ENCODE data around the gene CEP295NL.
"Not testable (repeated sequence)": the region's sequence is repeated elsewhere in the genome, so short reads cannot be mapped to it uniquely, and the experiment has no call there.

Gene CEP295NL

GRCh38 chr17:78878871-78879527 lies 24.0 kb downstream of the CEP295NL start:
- DNase-seq (ENCODE audit: extremely low spot score): no peak
- CTCF ChIA-PET: no interaction called here
- no peak for TF ChIP-seq ZNF384 (IDR thresholded peaks at IDR 0.05)
- no peak for TF ChIP-seq SP1 (IDR thresholded peaks at IDR 0.05)
- no peak for TF ChIP-seq ARNT (IDR thresholded peaks at IDR 0.05)
- TF ChIP-seq HDGF (IDR thresholded peaks at IDR 0.05; ENCODE audit: borderline replicate concordance): no peak
- TF ChIP-seq BHLHE40 (IDR thresholded peaks at IDR 0.05; ENCODE audit: borderline replicate concordance): no peak
- no peak for TF ChIP-seq NFRKB (IDR thresholded peaks at IDR 0.05)
- TF ChIP-seq FOXM1 (IDR thresholded peaks at IDR 0.05; ENCODE audit: borderline replicate concordance): no peak
- TF ChIP-seq SUZ12 (IDR thresholded peaks at IDR 0.05): no peak
- no peak for TF ChIP-seq PKNOX1 (IDR thresholded peaks at IDR 0.05)
- no peak for TF ChIP-seq FOXA1 (IDR thresholded peaks at IDR 0.05)
- TF ChIP-seq L3MBTL2 (conservative IDR thresholded peaks at IDR 0.05): no peak
- TF ChIP-seq LEF1 (IDR thresholded peaks at IDR 0.05; ENCODE audit: borderline replicate concordance): no peak
- POLR2A ChIA-PET: no interaction called here

GRCh38 chr17:78878261-78878660 lies 24.7 kb downstream of the CEP295NL start:
- TF ChIP-seq FOXK2 (IDR thresholded peaks at IDR 0.05): no peak
- no peak for TF ChIP-seq HDGF (IDR thresholded peaks at IDR 0.05; ENCODE audit: borderline replicate concordance)
- TF ChIP-seq NFRKB (IDR thresholded peaks at IDR 0.05): no peak
- no peak for TF ChIP-seq L3MBTL2 (conservative IDR thresholded peaks at IDR 0.05)
- no peak for TF ChIP-seq LEF1 (IDR thresholded peaks at IDR 0.05; ENCODE audit: borderline replicate concordance)
- TF ChIP-seq BHLHE40 (IDR thresholded peaks at IDR 0.05; ENCODE audit: borderline replicate concordance): no peak
- no peak for TF ChIP-seq FOXM1 (IDR thresholded peaks at IDR 0.05; ENCODE audit: borderline replicate concordance)
- TF ChIP-seq PKNOX1 (IDR thresholded peaks at IDR 0.05): no peak
- no peak for TF ChIP-seq FOXA1 (IDR thresholded peaks at IDR 0.05)
- no peak for TF ChIP-seq ARNT (IDR thresholded peaks at IDR 0.05)
- no peak for TF ChIP-seq ELF4 (IDR thresholded peaks at IDR 0.05)
- no peak for TF ChIP-seq ZNF384 (IDR thresholded peaks at IDR 0.05)
- TF ChIP-seq SP1 (IDR thresholded peaks at IDR 0.05): no peak
- no peak for TF ChIP-seq CTBP1 (IDR thresholded peaks at IDR 0.05; ENCODE audit: borderline replicate concordance)
- TF ChIP-seq TARDBP (IDR thresholded peaks at IDR 0.05): no peak
- TF ChIP-seq SUZ12 (IDR thresholded peaks at IDR 0.05): no peak
- CTCF ChIA-PET: interaction anchor here (1.5 kb wide), 1 partner anchor 12 kb away, joined by 5 read pairs; no protein-coding TSS in a partner anchor
- DNase-seq (ENCODE audit: extremely low spot score): no peak
- POLR2A ChIA-PET: no interaction called here

- ChIA-PET POLR2A (interaction anchor here (1.1 kb wide), 1 partner anchor 23 kb away, joined by 3 read pairs; no protein-coding TSS in a partner anchor), CTCF (interaction anchor here (0.6 to 1.5 kb wide), 2 partner anchors 11 to 78 kb away, joined by 3 to 5 read pairs; no protein-coding TSS in a partner anchor)
Observed at GRCh38 chr17:78876954-78877517, 26.0 kb downstream of the CEP295NL start.

GRCh38 chr17:78876094-78876597 lies 26.9 kb downstream of the CEP295NL start:
- POLR2A ChIA-PET: interaction anchor here (1.1 to 3.3 kb wide), 2 partner anchors 22 to 35 kb away, joined by 3 to 9 read pairs; partner anchors contain the start of gene USP36
- no peak for DNase-seq (ENCODE audit: extremely low spot score)
- TF ChIP-seq NFRKB (IDR thresholded peaks at IDR 0.05) (no peak), BHLHE40 (IDR thresholded peaks at IDR 0.05; ENCODE audit: borderline replicate concordance) (no peak), ELF4 (IDR thresholded peaks at IDR 0.05) (no peak), PKNOX1 (IDR thresholded peaks at IDR 0.05) (no peak), FOXK2 (IDR thresholded peaks at IDR 0.05) (no peak), CTBP1 (IDR thresholded peaks at IDR 0.05; ENCODE audit: borderline replicate concordance) (no peak), SUZ12 (IDR thresholded peaks at IDR 0.05) (no peak), L3MBTL2 (conservative IDR thresholded peaks at IDR 0.05) (no peak)
- CTCF ChIA-PET: interaction anchor here (1.9 kb wide), 1 partner anchor 10 kb away, joined by 7 read pairs; no protein-coding TSS in a partner anchor

More at GRCh38 chr17:78876954-78877517, 26.0 kb downstream of the CEP295NL start:
- not testable (repeated sequence) for DNase-seq (ENCODE audit: extremely low spot score)

- POLR2A ChIA-PET: interaction anchor here (3.3 kb wide), 1 partner anchor 34 kb away, joined by 9 read pairs; the partner anchor contains the start of gene USP36
- no peak for DNase-seq (ENCODE audit: extremely low spot score)
- CTCF ChIA-PET: interaction anchor here (1.9 kb wide), 1 partner anchor 10 kb away, joined by 7 read pairs; no protein-coding TSS in a partner anchor
- TF ChIP-seq ELF4 (IDR thresholded peaks at IDR 0.05) (no peak), SUZ12 (IDR thresholded peaks at IDR 0.05) (no peak), BHLHE40 (IDR thresholded peaks at IDR 0.05; ENCODE audit: borderline replicate concordance) (no peak), HDGF (IDR thresholded peaks at IDR 0.05; ENCODE audit: borderline replicate concordance) (no peak), PKNOX1 (IDR thresholded peaks at IDR 0.05) (no peak), ARNT (IDR thresholded peaks at IDR 0.05) (no peak), TARDBP (IDR thresholded peaks at IDR 0.05) (no peak), ZNF384 (IDR thresholded peaks at IDR 0.05) (no peak), FOXM1 (IDR thresholded peaks at IDR 0.05; ENCODE audit: borderline replicate concordance) (no peak), LEF1 (IDR thresholded peaks at IDR 0.05; ENCODE audit: borderline replicate concordance) (no peak), FOXK2 (IDR thresholded peaks at IDR 0.05) (no peak), NFRKB (IDR thresholded peaks at IDR 0.05) (no peak), FOXA1 (IDR thresholded peaks at IDR 0.05) (no peak), SP1 (IDR thresholded peaks at IDR 0.05) (no peak), L3MBTL2 (conservative IDR thresholded peaks at IDR 0.05) (no peak), CTBP1 (IDR thresholded peaks at IDR 0.05; ENCODE audit: borderline replicate concordance) (no peak)
Observed at GRCh38 chr17:78875363-78876093, 27.5 kb downstream of the CEP295NL start.
